Measurements from ENCODE around the gene RAB30.

DNA sequence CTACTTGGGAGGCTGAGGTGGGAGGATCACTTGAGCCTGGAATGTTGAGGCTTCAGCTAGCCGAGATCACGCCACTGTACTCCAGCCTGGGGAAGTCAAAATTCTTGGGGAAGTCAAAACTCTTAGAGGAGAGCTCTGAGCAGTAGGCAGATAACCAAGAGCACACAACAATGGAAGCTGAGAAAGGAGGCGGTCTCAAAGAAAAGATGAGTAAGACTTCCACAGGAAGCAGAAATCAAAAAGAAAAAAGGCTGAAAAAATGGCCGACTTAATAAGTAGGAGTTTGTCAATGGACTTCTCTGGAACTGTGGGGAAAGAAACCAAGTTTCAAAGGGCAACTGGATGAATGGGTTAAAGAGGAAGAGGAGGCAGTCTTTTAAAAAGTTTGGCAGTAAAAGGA lies 32.1 kb downstream of the RAB30 start:
- TF ChIP-seq, protein P1, sequence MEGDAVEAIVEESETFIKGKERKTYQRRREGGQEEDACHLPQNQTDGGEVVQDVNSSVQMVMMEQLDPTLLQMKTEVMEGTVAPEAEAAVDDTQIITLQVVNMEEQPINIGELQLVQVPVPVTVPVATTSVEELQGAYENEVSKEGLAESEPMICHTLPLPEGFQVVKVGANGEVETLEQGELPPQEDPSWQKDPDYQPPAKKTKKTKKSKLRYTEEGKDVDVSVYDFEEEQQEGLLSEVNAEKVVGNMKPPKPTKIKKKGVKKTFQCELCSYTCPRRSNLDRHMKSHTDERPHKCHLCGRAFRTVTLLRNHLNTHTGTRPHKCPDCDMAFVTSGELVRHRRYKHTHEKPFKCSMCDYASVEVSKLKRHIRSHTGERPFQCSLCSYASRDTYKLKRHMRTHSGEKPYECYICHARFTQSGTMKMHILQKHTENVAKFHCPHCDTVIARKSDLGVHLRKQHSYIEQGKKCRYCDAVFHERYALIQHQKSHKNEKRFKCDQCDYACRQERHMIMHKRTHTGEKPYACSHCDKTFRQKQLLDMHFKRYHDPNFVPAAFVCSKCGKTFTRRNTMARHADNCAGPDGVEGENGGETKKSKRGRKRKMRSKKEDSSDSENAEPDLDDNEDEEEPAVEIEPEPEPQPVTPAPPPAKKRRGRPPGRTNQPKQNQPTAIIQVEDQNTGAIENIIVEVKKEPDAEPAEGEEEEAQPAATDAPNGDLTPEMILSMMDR (IDR thresholded peaks at IDR 0.05; ENCODE audit: insufficient read depth, low read length) = no peak
- TF ChIP-seq POLR2AphosphoS5 (IDR thresholded peaks at IDR 0.05; ENCODE audit: low read depth) (no peak), GABPA (IDR thresholded peaks at IDR 0.05; ENCODE audit: low read depth) (no peak)
